Dedifferentiated amniotic fluid mesenchymal stem cell (primary cell): ENCODE measurements around the gene ARHGAP42.

Experiments used
- DNase-seq: peaks from one replicate; pipeline ENCODE4 v3.0.0-alpha.2; 2016; ENCODE audit errors: extremely low spot score

ARHGAP42 gene

GRCh38 chr11:100918551-100919500, 231.7 kb downstream of the ARHGAP42 start:
- no peak for DNase-seq

- no peak for DNase-seq
Measured at GRCh38 chr11:100920593-100920992, 233.5 kb downstream of the ARHGAP42 start.

GRCh38 chr11:100922121-100922520, 235.0 kb downstream of the ARHGAP42 start:
- DNase-seq: no peak

GRCh38 chr11:100923555-100923954, 236.5 kb downstream of the ARHGAP42 start:
- DNase-seq: no peak

GRCh38 chr11:100925935-100926334, 238.8 kb downstream of the ARHGAP42 start:
- no peak for DNase-seq

- no peak for DNase-seq
Measured at GRCh38 chr11:100927579-100927978, 240.5 kb downstream of the ARHGAP42 start.

GRCh38 chr11:100928426-100928825, 241.3 kb downstream of the ARHGAP42 start:
- no peak for DNase-seq

GRCh38 chr11:100929377-100929776, 242.3 kb downstream of the ARHGAP42 start:
- peak; percentile 31 for DNase-seq

GRCh38 chr11:100930185-100930778, 243.2 kb downstream of the ARHGAP42 start:
- peak; percentile 86 for DNase-seq

GRCh38 chr11:100932474-100933100, 245.5 kb downstream of the ARHGAP42 start:
- peak; percentile 44 for DNase-seq

GRCh38 chr11:100936781-100937180, 249.7 kb downstream of the ARHGAP42 start:
- DNase-seq: no peak

- no peak for DNase-seq
Measured at GRCh38 chr11:100939571-100939970, 252.5 kb downstream of the ARHGAP42 start.

- no peak for DNase-seq
Measured at GRCh38 chr11:100940111-100940510, 253.0 kb downstream of the ARHGAP42 start.

- DNase-seq: no peak
Measured at GRCh38 chr11:100941033-100941432, 253.9 kb downstream of the ARHGAP42 start.

- DNase-seq: no peak
Measured at GRCh38 chr11:100942016-100942415, 254.9 kb downstream of the ARHGAP42 start.

- DNase-seq: no peak
Measured at GRCh38 chr11:100948936-100949335, 261.8 kb downstream of the ARHGAP42 start.

GRCh38 chr11:100949443-100949842, 262.4 kb downstream of the ARHGAP42 start:
- no peak for DNase-seq

GRCh38 chr11:100955318-100955717, 268.2 kb downstream of the ARHGAP42 start:
- no peak for DNase-seq

- no peak for DNase-seq
Measured at GRCh38 chr11:100956351-100956750, 269.3 kb downstream of the ARHGAP42 start.

GRCh38 chr11:100957499-100957898, 270.4 kb downstream of the ARHGAP42 start:
- DNase-seq: no peak

GRCh38 chr11:100961633-100962032, 274.5 kb downstream of the ARHGAP42 start:
- DNase-seq: no peak

GRCh38 chr11:100963375-100963774, 276.3 kb downstream of the ARHGAP42 start:
- no peak for DNase-seq

- DNase-seq: no peak
Measured at GRCh38 chr11:100964435-100964834, 277.3 kb downstream of the ARHGAP42 start.
